Measurements from ENCODE around the gene LGR4.
A peak's percentile ranks its signal among the peaks of the same experiment; 100 is the strongest.

Gene LGR4

GRCh38 chr11:27373392-27373791 is 99.2 kb downstream of the LGR4 start:
- DNase-seq, result no peak

- no peak for DNase-seq
These were observed 100.4 kb downstream of the LGR4 start for GRCh38 chr11:27372164-27372563.

GRCh38 chr11:27371489-27371888 is 101.1 kb downstream of the LGR4 start:
- DNase-seq, result peak; percentile 70

- DNase-seq, result no peak
These were observed 102.2 kb downstream of the LGR4 start for GRCh38 chr11:27370374-27370773.

GRCh38 chr11:27367881-27368280 is 104.7 kb downstream of the LGR4 start:
- DNase-seq, result no peak

GRCh38 chr11:27363576-27364117 is 108.9 kb downstream of the LGR4 start:
- no peak for DNase-seq

- peak; percentile 77 for DNase-seq
These were observed 109.6 kb downstream of the LGR4 start, which contains the start of gene CCDC34 for GRCh38 chr11:27362749-27363575. CCDC34 (minus strand) TSS chr11:27363215; CDS start chr11:27363194, 21 bp downstream.

GRCh38 chr11:27361649-27362431 is 110.8 kb downstream of the LGR4 start:
- DNase-seq, result no peak

- DNase-seq, result no peak
These were observed 114.3 kb downstream of the LGR4 start for GRCh38 chr11:27358296-27358695.

- DNase-seq, result no peak
These were observed 115.3 kb downstream of the LGR4 start for GRCh38 chr11:27357250-27357649.

GRCh38 chr11:27356624-27357222 is 115.9 kb downstream of the LGR4 start:
- no peak for DNase-seq

- no peak for DNase-seq
These were observed 117.0 kb downstream of the LGR4 start for GRCh38 chr11:27355575-27356104.

- DNase-seq, result no peak
These were observed 118.1 kb downstream of the LGR4 start for GRCh38 chr11:27354359-27354965.

- no peak for DNase-seq
These were observed 118.8 kb downstream of the LGR4 start for GRCh38 chr11:27353593-27354358.

- DNase-seq, result no peak
These were observed 119.8 kb downstream of the LGR4 start for GRCh38 chr11:27352781-27353180.

GRCh38 chr11:27350511-27350910 is 122.1 kb downstream of the LGR4 start:
- DNase-seq, result no peak

- no peak for DNase-seq
These were observed 122.7 kb downstream of the LGR4 start for GRCh38 chr11:27349919-27350318.

- DNase-seq, result no peak
These were observed 124.2 kb downstream of the LGR4 start for GRCh38 chr11:27348340-27348873.

GRCh38 chr11:27347359-27348339 is 124.9 kb downstream of the LGR4 start:
- no peak for DNase-seq

GRCh38 chr11:27339941-27340340 is 132.6 kb downstream of the LGR4 start:
- DNase-seq, result no peak

All from NCI-H526 treated with DMSO at 0.1 percent for 48 hours (cell line).